IMR-90 (cell line): ENCODE data around the gene WDR27. TPM values are rescaled to one million over a fixed set of nuclear protein-coding genes. Genes with fewer than 3 reads are reported as not detected.

ENCODE experiments used
- ATAC-seq: fragments of 200-7000 bp; cut with Tn5 transposase; 2 replicates; pipeline ENCODE4 v1.9.1; 2020; ENCODE audit warnings: low read depth, mild to moderate bottlenecking, moderate library complexity
- BruUV-seq: library from RNA; stranded (reverse); fragments of 400-500 nt; replicated peaks from 2 replicates; lab custom pipeline; 2021; lab: Mats Ljungman, UMichigan
- CTCF ChIA-PET: fragments of 300-600 bp; formaldehyde crosslinking; extraction: SDS; loops from one replicate; lab custom pipeline; 2021; ENCODE audit warnings: antibody characterized with exemption; lab: Yijun Ruan, JAX
- POLR2A ChIA-PET: fragments of 300-600 bp; sonication (Branson Sonifier 250); formaldehyde crosslinking; loops from one replicate; lab custom pipeline; 2022; ENCODE audit warnings: antibody characterized with exemption; ENCODE audit not compliant: unreplicated experiment; lab: Charles Lee
- DNase-seq: peaks from one replicate; pipeline ENCODE4 v3.0.0; 2013
- H2AFZ ChIP-seq: replicated peaks from 2 replicates; pipeline ENCODE3; 2013; ENCODE audit warnings: low read length, mild to moderate bottlenecking; ENCODE audit not compliant: poor library complexity
- H2AK5ac ChIP-seq: 2 replicates; pipeline ENCODE4 v1.6.1; 2013; ENCODE audit warnings: low read depth, low read length, inconsistent platforms
- H2AK9ac ChIP-seq: replicated peaks from 2 replicates; pipeline ENCODE3; 2013; ENCODE audit warnings: mild to moderate bottlenecking, low read depth, low read length, moderate library complexity; ENCODE audit not compliant: poor library complexity
- H2BK120ac ChIP-seq: 2 replicates; pipeline ENCODE4 v1.6.1; 2013; ENCODE audit warnings: low read depth, low read length, inconsistent platforms
- H2BK15ac ChIP-seq: 3 replicates; pipeline ENCODE4 v1.6.1; 2013; ENCODE audit warnings: low read depth, low read length, inconsistent platforms
- H2BK20ac ChIP-seq: 2 replicates; pipeline ENCODE4 v1.6.1; 2013; ENCODE audit warnings: low read depth, mild to moderate bottlenecking, inconsistent platforms, low read length, moderate library complexity
- H2BK5ac ChIP-seq: 2 replicates; pipeline ENCODE4 v1.6.1; 2013; ENCODE audit warnings: mild to moderate bottlenecking, low read depth, low read length, inconsistent platforms; ENCODE audit not compliant: poor library complexity, severe bottlenecking
- H3K14ac ChIP-seq: replicated peaks from 2 replicates; pipeline ENCODE4 v1.6.1; 2013; ENCODE audit warnings: low read depth, low read length, inconsistent platforms
- H3K18ac ChIP-seq: 2 replicates; pipeline ENCODE4 v1.6.1; 2013; ENCODE audit warnings: low read depth, low read length, control low read depth
- H3K23ac ChIP-seq: 2 replicates; pipeline ENCODE4 v1.6.1; 2013; ENCODE audit warnings: low read depth, low read length, inconsistent platforms
- H3K27ac ChIP-seq: 2 replicates; pipeline ENCODE4 v1.5.1; 2013; ENCODE audit warnings: mild to moderate bottlenecking, control low read depth, low read length; ENCODE audit not compliant: insufficient read depth
- H3K27me3 ChIP-seq: 2 replicates; pipeline ENCODE4 v1.6.1; 2013; ENCODE audit warnings: low read length; ENCODE audit not compliant: control insufficient read depth, insufficient read depth
- H3K36me3 ChIP-seq: 2 replicates; pipeline ENCODE4 v1.6.1; 2013; ENCODE audit warnings: low read length, mixed read lengths; ENCODE audit not compliant: control insufficient read depth, insufficient read depth
- H3K4ac ChIP-seq: 2 replicates; pipeline ENCODE4 v1.6.1; 2013; ENCODE audit warnings: low read depth, low read length, inconsistent platforms
- H3K4me1 ChIP-seq: 2 replicates; pipeline ENCODE4 v1.6.1; 2013; ENCODE audit warnings: low read length, mixed read lengths; ENCODE audit not compliant: control insufficient read depth, insufficient read depth
- H3K4me2 ChIP-seq: 2 replicates; pipeline ENCODE4 v1.6.1; 2013; ENCODE audit warnings: low read depth, mild to moderate bottlenecking, control low read depth, low read length, moderate library complexity
- H3K4me3 ChIP-seq: 2 replicates; pipeline ENCODE4 v1.5.1; 2013; ENCODE audit warnings: low read depth, mild to moderate bottlenecking, control low read depth, low read length, moderate library complexity; ENCODE audit not compliant: insufficient read depth
- H3K56ac ChIP-seq: 2 replicates; pipeline ENCODE4 v1.6.1; 2013; ENCODE audit warnings: low read length, inconsistent platforms; ENCODE audit not compliant: insufficient read depth; ENCODE audit errors: extremely low read depth
- H3K79me1 ChIP-seq, 2 experiments: 2 replicates each; pipeline ENCODE4 v1.6.1; 2013; ENCODE audit warnings: low read length in 2 of 2, inconsistent platforms in 1 of 2, low read depth in 1 of 2
- H3K9ac ChIP-seq: 2 replicates; pipeline ENCODE4 v1.6.1; 2013; ENCODE audit warnings: low read depth, low read length, control low read depth
- H3K9me1 ChIP-seq: 2 replicates; pipeline ENCODE4 v1.6.1; 2013; ENCODE audit warnings: low read length, inconsistent platforms; ENCODE audit not compliant: insufficient read depth
- H3K9me3 ChIP-seq: 2 replicates; pipeline ENCODE4 v1.6.1; 2013; ENCODE audit warnings: low read length; ENCODE audit not compliant: control insufficient read depth, insufficient read depth
- H4K20me1 ChIP-seq: 2 replicates; pipeline ENCODE4 v1.6.1; 2013; ENCODE audit warnings: low read length, inconsistent platforms; ENCODE audit not compliant: insufficient read depth
- H4K5ac ChIP-seq: 2 replicates; pipeline ENCODE4 v1.6.1; 2013; ENCODE audit warnings: mild to moderate bottlenecking, low read depth, low read length, control low read depth
- H4K8ac ChIP-seq, 2 experiments: 2 replicates each; pipeline ENCODE4 v1.6.1; 2013; ENCODE audit warnings: low read depth in 2 of 2, low read length in 2 of 2, control low read depth in 1 of 2, inconsistent platforms in 1 of 2
- H4K91ac ChIP-seq: 2 replicates; pipeline ENCODE4 v1.6.1; 2013; ENCODE audit warnings: low read depth, low read length, inconsistent platforms; ENCODE audit not compliant: insufficient read depth
- BHLHE40 ChIP-seq: fragments of 150-350 bp; IDR thresholded peaks from 2 replicates; pipeline ENCODE4 v1.6.1; 2016; ENCODE audit warnings: mild to moderate bottlenecking, low read depth, low read length
- CEBPB ChIP-seq: IDR thresholded peaks from 2 replicates; pipeline ENCODE4 v1.6.1; 2012; ENCODE audit warnings: low read depth, low read length, improper control_type of control experiment
- CHD1 ChIP-seq: IDR thresholded peaks from 2 replicates; pipeline ENCODE4 v1.6.1; 2012; ENCODE audit warnings: low read depth, low read length, improper control_type of control experiment
- FOS ChIP-seq: fragments of 150-350 bp; IDR thresholded peaks from 2 replicates; pipeline ENCODE4 v1.6.1; 2016; ENCODE audit warnings: low read depth, low read length
- MAFK ChIP-seq: IDR thresholded peaks from 2 replicates; pipeline ENCODE4 v1.6.1; 2012; ENCODE audit warnings: low read depth, low read length, improper control_type of control experiment
- MAZ ChIP-seq: IDR thresholded peaks from 2 replicates; pipeline ENCODE4 v1.6.1; 2012; ENCODE audit warnings: low read depth, mild to moderate bottlenecking, low read length, improper control_type of control experiment, moderate library complexity, borderline replicate concordance
- MXI1 ChIP-seq: IDR thresholded peaks from 2 replicates; pipeline ENCODE4 v1.6.1; 2012; ENCODE audit warnings: low read depth, mild to moderate bottlenecking, low read length, moderate library complexity, borderline replicate concordance
- NFE2L2 ChIP-seq: fragments of 150-350 bp; IDR thresholded peaks from 2 replicates; pipeline ENCODE4 v1.6.1; 2016; ENCODE audit warnings: low read depth, mild to moderate bottlenecking, low read length
- POLR2A ChIP-seq: IDR thresholded peaks from 2 replicates; pipeline ENCODE4 v1.6.1; 2012; ENCODE audit warnings: mild to moderate bottlenecking, low read depth, low read length
- RAD21 ChIP-seq: IDR thresholded peaks from 2 replicates; pipeline ENCODE4 v1.6.1; 2012; ENCODE audit warnings: low read length, improper control_type of control experiment
- RCOR1 ChIP-seq: IDR thresholded peaks from 2 replicates; pipeline ENCODE4 v1.6.1; 2012; ENCODE audit warnings: mild to moderate bottlenecking, low read length, improper control_type of control experiment; ENCODE audit not compliant: insufficient replicate concordance
- RFX5 ChIP-seq: IDR thresholded peaks from 2 replicates; pipeline ENCODE4 v1.8.0; 2012; ENCODE audit warnings: low read depth, mild to moderate bottlenecking, low read length, moderate library complexity
- SMC3 ChIP-seq: fragments of 150-350 bp; IDR thresholded peaks from 2 replicates; pipeline ENCODE4 v1.6.1; 2016; ENCODE audit warnings: low read depth, mild to moderate bottlenecking, antibody characterized with exemption, low read length, moderate library complexity
- WGBS, 2 experiments: methylation state at CpG; one replicate each; pipeline versions ENCODE4 v1.1.5 to v1.1.7; 2013; ENCODE audit warnings: missing lambda C conversion rate in 2 of 2; ENCODE audit not compliant: insufficient read length in 1 of 2; ENCODE audit errors: extremely low coverage in 2 of 2; 5-methylcytosine and 5-hydroxymethylcytosine counted together
- dilution Hi-C: fragments of 300-500 bp; cut with HindIII; formaldehyde crosslinking; loops from one replicate; pipeline ENCODE4 v1.14.3; 2018; ENCODE audit warnings: low sequenced_read_pairs; ENCODE audit not compliant: unreplicated experiment
- in situ Hi-C: fragments of 300-500 bp; cut with MboI; formaldehyde crosslinking; loops from 3 replicates; pipeline ENCODE4 v1.14.3; 2019; ENCODE audit warnings: low sequenced_read_pairs, inconsistent platforms, mixed read lengths
- intact Hi-C: fragments of 100-400 bp; cut with micrococcal nuclease; formaldehyde crosslinking; loops from 2 replicates; pipeline ENCODE4 v1.10.0; 2022
- polyA plus RNA-seq, 3 experiments: library from polyadenylated mRNA; depleted of rRNA; stranded (reverse); fragments of >200 nt; gene quantifications; 2 replicates each; pipeline ENCODE4 v1.2.3, GENCODE V29; 2012; ENCODE audit warnings: low replicate concordance in 1 of 3
- total RNA-seq: library from RNA; depleted of rRNA; stranded (reverse); fragments of >200 nt; gene quantifications from 2 replicates; pipeline ENCODE4 v1.2.3, GENCODE V29; 2012
- TF ChIP-seq, protein P1 (sequence below): fragments of 150-350 bp; IDR thresholded peaks from 2 replicates; pipeline ENCODE4 v1.6.1; 2017; ENCODE audit warnings: mild to moderate bottlenecking, antibody characterized with exemption, low read length, low read depth
- TF ChIP-seq, protein P2 (sequence below): fragments of 150-350 bp; IDR thresholded peaks from 2 replicates; pipeline ENCODE4 v1.6.1; 2016; ENCODE audit warnings: low read depth, mild to moderate bottlenecking, low read length, moderate library complexity, borderline replicate concordance
- TF ChIP-seq, protein P3 (sequence below): conservative IDR thresholded peaks from 2 replicates; pipeline ENCODE4 v1.5.1; 2012; ENCODE audit warnings: mild to moderate bottlenecking, low read depth, low read length, improper control_type of control experiment

The WDR27 gene
- total and polyA plus RNA-seq, 2 of the 4 experiments (the other 2 are of a cell fraction) = 7.0 to 18.5 TPM

DNA sequence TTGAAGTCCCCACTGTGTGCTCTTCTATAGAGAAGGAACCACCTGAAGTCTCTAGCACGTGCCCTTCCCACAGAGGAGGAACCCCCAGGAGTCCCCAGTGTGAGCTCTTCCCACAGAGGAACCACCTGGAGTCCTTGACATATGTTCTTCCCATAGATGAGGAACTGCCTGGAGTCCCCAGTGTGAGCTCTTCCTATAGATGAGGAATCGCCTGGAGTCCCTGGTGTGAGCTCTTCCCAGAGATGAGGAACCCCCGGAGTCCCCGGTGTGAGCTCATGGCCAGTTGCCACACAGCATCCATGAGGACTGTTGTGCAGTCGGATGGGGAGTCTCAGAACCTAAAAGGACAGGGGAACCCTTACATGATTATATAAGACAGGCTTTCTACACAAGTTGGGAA, 290.1 kb downstream of the WDR27 start:
- Histone ChIP-seq H2BK20ac (no peak overlapping the region), H3K18ac (no peak overlapping the region), H4K20me1 (no peaks in the 10 kb centered on the region), H2AK5ac (no peak overlapping the region), H3K9me1 (no peaks in the 10 kb centered on the region), H3K36me3 (no peaks in the 10 kb centered on the region), H4K5ac (no peak overlapping the region), H3K9me3 (peaks cover 10% of the 10 kb centered on the region), H3K4me3 (no peak overlapping the region), H3K14ac (no peak overlapping the region), H3K4me1 (no peaks in the 10 kb centered on the region), H3K27ac (no peak overlapping the region), H3K4me2 (no peak overlapping the region), H4K91ac (no peak overlapping the region), H2BK5ac (no peak overlapping the region), H2BK120ac (no peak overlapping the region), H2BK15ac (no peak overlapping the region), H2AK9ac (no peak overlapping the region), H4K8ac (no peak overlapping the region), H3K79me1 (no peaks in the 10 kb centered on the region), H3K56ac (no peak overlapping the region), H3K4ac (no peak overlapping the region), H3K23ac (no peak overlapping the region), H2AFZ (no peak overlapping the region), H3K9ac (no peak overlapping the region), H3K27me3 (no peaks in the 10 kb centered on the region)
- POLR2A ChIA-PET = no interaction called here
- TF ChIP-seq, protein P1, sequence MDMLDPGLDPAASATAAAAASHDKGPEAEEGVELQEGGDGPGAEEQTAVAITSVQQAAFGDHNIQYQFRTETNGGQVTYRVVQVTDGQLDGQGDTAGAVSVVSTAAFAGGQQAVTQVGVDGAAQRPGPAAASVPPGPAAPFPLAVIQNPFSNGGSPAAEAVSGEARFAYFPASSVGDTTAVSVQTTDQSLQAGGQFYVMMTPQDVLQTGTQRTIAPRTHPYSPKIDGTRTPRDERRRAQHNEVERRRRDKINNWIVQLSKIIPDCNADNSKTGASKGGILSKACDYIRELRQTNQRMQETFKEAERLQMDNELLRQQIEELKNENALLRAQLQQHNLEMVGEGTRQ = no peak
- TF ChIP-seq, protein P2, sequence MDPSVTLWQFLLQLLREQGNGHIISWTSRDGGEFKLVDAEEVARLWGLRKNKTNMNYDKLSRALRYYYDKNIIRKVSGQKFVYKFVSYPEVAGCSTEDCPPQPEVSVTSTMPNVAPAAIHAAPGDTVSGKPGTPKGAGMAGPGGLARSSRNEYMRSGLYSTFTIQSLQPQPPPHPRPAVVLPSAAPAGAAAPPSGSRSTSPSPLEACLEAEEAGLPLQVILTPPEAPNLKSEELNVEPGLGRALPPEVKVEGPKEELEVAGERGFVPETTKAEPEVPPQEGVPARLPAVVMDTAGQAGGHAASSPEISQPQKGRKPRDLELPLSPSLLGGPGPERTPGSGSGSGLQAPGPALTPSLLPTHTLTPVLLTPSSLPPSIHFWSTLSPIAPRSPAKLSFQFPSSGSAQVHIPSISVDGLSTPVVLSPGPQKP = no peak
- TF ChIP-seq CEBPB (no peak), MAZ (no peak), MXI1 (no peak), NFE2L2 (no peak), RFX5 (no peak), BHLHE40 (no peak), CHD1 (no peak), RAD21 (no peak), FOS (no peak), SMC3 (no peak), MAFK (no peak), RCOR1 (no peak), POLR2A (no peak)
- TF ChIP-seq, protein P3, sequence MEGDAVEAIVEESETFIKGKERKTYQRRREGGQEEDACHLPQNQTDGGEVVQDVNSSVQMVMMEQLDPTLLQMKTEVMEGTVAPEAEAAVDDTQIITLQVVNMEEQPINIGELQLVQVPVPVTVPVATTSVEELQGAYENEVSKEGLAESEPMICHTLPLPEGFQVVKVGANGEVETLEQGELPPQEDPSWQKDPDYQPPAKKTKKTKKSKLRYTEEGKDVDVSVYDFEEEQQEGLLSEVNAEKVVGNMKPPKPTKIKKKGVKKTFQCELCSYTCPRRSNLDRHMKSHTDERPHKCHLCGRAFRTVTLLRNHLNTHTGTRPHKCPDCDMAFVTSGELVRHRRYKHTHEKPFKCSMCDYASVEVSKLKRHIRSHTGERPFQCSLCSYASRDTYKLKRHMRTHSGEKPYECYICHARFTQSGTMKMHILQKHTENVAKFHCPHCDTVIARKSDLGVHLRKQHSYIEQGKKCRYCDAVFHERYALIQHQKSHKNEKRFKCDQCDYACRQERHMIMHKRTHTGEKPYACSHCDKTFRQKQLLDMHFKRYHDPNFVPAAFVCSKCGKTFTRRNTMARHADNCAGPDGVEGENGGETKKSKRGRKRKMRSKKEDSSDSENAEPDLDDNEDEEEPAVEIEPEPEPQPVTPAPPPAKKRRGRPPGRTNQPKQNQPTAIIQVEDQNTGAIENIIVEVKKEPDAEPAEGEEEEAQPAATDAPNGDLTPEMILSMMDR = no peak
- ATAC-seq (no peak), DNase-seq (no peak)
- no CpG with 5 or more reads among the region's 5 CpGs for WGBS, 2 experiments
- intact Hi-C loops (no loop called here), dilution Hi-C loops (no loop called here), in situ Hi-C loops (no loop called here)
- BruUV-seq = no TSS peak
- CTCF ChIA-PET = interaction anchor here (0.6 kb wide), 1 partner anchor 16 kb away, joined by 5 read pairs; no protein-coding TSS in a partner anchor
